H1 (cell line): ENCODE measurements around the gene EHD2. TPM values are rescaled to one million over a fixed set of nuclear protein-coding genes. Genes with fewer than 3 reads are reported as not detected.

Experiments used
- CTCF ChIA-PET: fragments of 300-600 bp; sonication (Branson Sonifier 250); formaldehyde crosslinking; loops from one replicate; lab custom pipeline; 2021; ENCODE audit not compliant: partially characterized antibody; lab: Charles Lee
- POLR2A ChIA-PET: fragments of 300-600 bp; sonication (Branson Sonifier 250); formaldehyde crosslinking; loops from one replicate; lab custom pipeline; 2021; ENCODE audit warnings: inconsistent platforms; ENCODE audit not compliant: partially characterized antibody; lab: Charles Lee
- DNase-seq, 2 experiments: peaks; one replicate each; pipeline versions ENCODE4 v3.0.0 to v3.0.0-alpha.2; 2010 to 2022; ENCODE audit warnings: low spot score in 2 of 2, low read depth in 1 of 2, mixed read lengths in 1 of 2
- FAIRE-seq: peaks from 2 replicates; lab custom pipeline; 2011; peaks lifted over from hg19 to GRCh38; lab: Jason Lieb, UNC
- H2AFZ ChIP-seq: 2 replicates; pipeline ENCODE4 v1.8.1; 2012; ENCODE audit warnings: low read length, inconsistent platforms
- H2AK5ac ChIP-seq: 2 replicates; pipeline ENCODE4 v1.6.1; 2013; ENCODE audit warnings: low read depth, low read length
- H2BK120ac ChIP-seq: replicated peaks from 2 replicates; pipeline ENCODE3; 2013; ENCODE audit warnings: low read depth, low read length, inconsistent platforms
- H2BK12ac ChIP-seq: 2 replicates; pipeline ENCODE4 v1.6.1; 2013; ENCODE audit warnings: low read depth, low read length
- H2BK15ac ChIP-seq: 2 replicates; pipeline ENCODE4 v1.6.1; 2013; ENCODE audit warnings: low read length
- H2BK20ac ChIP-seq: 2 replicates; pipeline ENCODE4 v1.6.1; 2013; ENCODE audit warnings: low read length
- H2BK5ac ChIP-seq: 2 replicates; pipeline ENCODE4 v1.6.1; 2013; ENCODE audit warnings: low read depth, low read length
- H3K14ac ChIP-seq: 2 replicates; pipeline ENCODE4 v1.6.1; 2013; ENCODE audit warnings: inconsistent platforms; ENCODE audit not compliant: insufficient read length
- H3K18ac ChIP-seq: 2 replicates; pipeline ENCODE4 v1.6.1; 2013; ENCODE audit warnings: low read length; ENCODE audit errors: extremely low read depth
- H3K23ac ChIP-seq: 2 replicates; pipeline ENCODE4 v1.6.1; 2013; ENCODE audit warnings: inconsistent platforms; ENCODE audit not compliant: insufficient read length
- H3K23me2 ChIP-seq: 2 replicates; pipeline ENCODE4 v1.6.1; 2013; ENCODE audit warnings: low read depth, low read length
- H3K27ac ChIP-seq: 2 replicates; pipeline ENCODE4 v1.6.1; 2011; ENCODE audit warnings: low read depth, low read length, inconsistent platforms
- H3K27me3 ChIP-seq, 4 experiments: replicated peaks in 1 of 4; 1 replicate in 1 of 4; 2 replicates in 3 of 4; pipeline versions ENCODE4 v1.6.1 to v1.8.1; 2011 to 2013; ENCODE audit warnings: low read length in 3 of 4, mild to moderate bottlenecking in 3 of 4, inconsistent platforms in 2 of 4, mixed read lengths in 2 of 4, moderate library complexity in 1 of 4; ENCODE audit not compliant: control insufficient read depth in 3 of 4, insufficient read depth in 3 of 4; ENCODE audit errors: extremely low read depth in 1 of 4
- H3K36me3 ChIP-seq, 4 experiments: 2 replicates each; pipeline versions ENCODE4 v1.6.1 to v1.8.1; 2011 to 2013; ENCODE audit warnings: mild to moderate bottlenecking in 4 of 4, low read length in 3 of 4, moderate library complexity in 2 of 4, control low read depth in 1 of 4, inconsistent platforms in 1 of 4; ENCODE audit not compliant: insufficient read depth in 4 of 4, control insufficient read depth in 2 of 4
- H3K4ac ChIP-seq: replicated peaks from 2 replicates; pipeline ENCODE3; 2013; ENCODE audit warnings: low read length, low read depth, mixed read lengths, inconsistent platforms; ENCODE audit not compliant: insufficient read length
- H3K4me1 ChIP-seq, 4 experiments: replicated peaks in 1 of 4; 1 replicate in 1 of 4; 2 replicates in 3 of 4; pipeline versions ENCODE4 v1.6.1 to v1.8.1; 2011 to 2013; ENCODE audit warnings: low read length in 3 of 4, inconsistent platforms in 2 of 4, mixed read lengths in 1 of 4; ENCODE audit not compliant: insufficient read depth in 4 of 4, control insufficient read depth in 3 of 4
- H3K4me2 ChIP-seq, 2 experiments: 2 replicates each; pipeline versions ENCODE4 v1.6.1 to v1.8.1; 2011 to 2013; ENCODE audit warnings: low read depth in 2 of 2, low read length in 2 of 2, control low read depth in 1 of 2, inconsistent platforms in 1 of 2, mild to moderate bottlenecking in 1 of 2; ENCODE audit not compliant: insufficient read depth in 1 of 2
- H3K4me3 ChIP-seq, 4 experiments: fragments of 200-600, 300-600 bp in 1 of 4; sonication (generic), shearing (Covaris generic), sonication (Bioruptor Twin) in 1 of 4; 2 replicates each; pipeline versions ENCODE4 v1.5.1 to v1.8.1; 2011 to 2016; ENCODE audit warnings: low read length in 4 of 4, low read depth in 3 of 4, control low read depth in 2 of 4, inconsistent platforms in 2 of 4, mild to moderate bottlenecking in 2 of 4, mixed read lengths in 1 of 4, moderate library complexity in 1 of 4; ENCODE audit not compliant: insufficient read depth in 2 of 4; ENCODE audit errors: extremely low read depth in 1 of 4
- H3K56ac ChIP-seq: replicated peaks from 2 replicates; pipeline ENCODE3; 2013; ENCODE audit warnings: low read depth, mild to moderate bottlenecking, mixed read lengths, low read length, inconsistent platforms; ENCODE audit not compliant: insufficient read length
- H3K79me1 ChIP-seq: 2 replicates; pipeline ENCODE4 v1.6.1; 2013; ENCODE audit warnings: low read depth, low read length, control low read depth
- H3K79me2 ChIP-seq, 2 experiments: 2 replicates each; pipeline versions ENCODE4 v1.6.1 to v1.8.1; 2012 to 2013; ENCODE audit warnings: low read length in 2 of 2, mild to moderate bottlenecking in 2 of 2, inconsistent platforms in 1 of 2; ENCODE audit not compliant: insufficient read depth in 2 of 2, control insufficient read depth in 1 of 2
- H3K9ac ChIP-seq, 4 experiments: replicated peaks in 1 of 4; 1 replicate in 1 of 4; 2 replicates in 3 of 4; pipeline versions ENCODE4 v1.6.1 to v1.8.1; 2011 to 2013; ENCODE audit warnings: low read depth in 3 of 4, low read length in 3 of 4, control low read depth in 2 of 4, mild to moderate bottlenecking in 2 of 4, moderate library complexity in 2 of 4, inconsistent platforms in 1 of 4; ENCODE audit errors: extremely low read depth in 1 of 4
- H3K9me3 ChIP-seq, 2 experiments: 2 replicates each; pipeline versions ENCODE4 v1.6.1 to v1.8.1; 2012 to 2013; ENCODE audit warnings: mild to moderate bottlenecking in 2 of 2, moderate library complexity in 2 of 2, control low read depth in 1 of 2, inconsistent platforms in 1 of 2, low read depth in 1 of 2, low read length in 1 of 2, mixed read lengths in 1 of 2; ENCODE audit not compliant: insufficient read depth in 2 of 2
- H4K20me1 ChIP-seq, 2 experiments: replicated peaks in 1 of 2; 2 replicates each; pipeline versions ENCODE3 to v1.8.1; 2011 to 2013; ENCODE audit warnings: inconsistent platforms in 2 of 2, low read length in 2 of 2, mild to moderate bottlenecking in 1 of 2; ENCODE audit not compliant: insufficient read depth in 2 of 2, control insufficient read depth in 1 of 2
- H4K5ac ChIP-seq: 2 replicates; pipeline ENCODE4 v1.6.1; 2013; ENCODE audit warnings: low read length, low read depth, mixed read lengths, inconsistent platforms; ENCODE audit not compliant: insufficient read length
- H4K8ac ChIP-seq: 2 replicates; pipeline ENCODE4 v1.8.0; 2013; ENCODE audit warnings: mild to moderate bottlenecking, moderate library complexity, low read length, inconsistent platforms; ENCODE audit not compliant: insufficient read depth; ENCODE audit errors: extremely low read depth
- H4K91ac ChIP-seq: replicated peaks from 2 replicates; pipeline ENCODE3; 2013; ENCODE audit warnings: low read length, mixed read lengths, inconsistent platforms; ENCODE audit not compliant: insufficient read length
- BACH1 ChIP-seq: IDR thresholded peaks from 2 replicates; pipeline ENCODE4 v1.6.1; 2012; ENCODE audit warnings: low read length, improper control_type of control experiment
- CHD1 ChIP-seq: IDR thresholded peaks from 2 replicates; pipeline ENCODE4 v1.6.1; 2012; ENCODE audit warnings: low read depth, low read length, improper control_type of control experiment
- GABPA ChIP-seq: IDR thresholded peaks from 2 replicates; pipeline ENCODE4 v1.6.1; 2011; ENCODE audit warnings: mild to moderate bottlenecking, low read length, moderate library complexity, borderline replicate concordance; ENCODE audit not compliant: insufficient read depth
- HDAC2 ChIP-seq, 2 experiments: fragments of 300-600 bp in 1 of 2; sonication (generic) in 1 of 2; IDR thresholded peaks; 2 replicates each; pipeline ENCODE4 v1.6.1; 2011 to 2012; ENCODE audit warnings: low read depth in 2 of 2, low read length in 2 of 2, mild to moderate bottlenecking in 2 of 2, moderate library complexity in 2 of 2, borderline replicate concordance in 1 of 2, inconsistent platforms in 1 of 2
- KDM1A ChIP-seq: fragments of 200-600, 300-600 bp; sonication (generic); IDR thresholded peaks from 2 replicates; pipeline ENCODE4 v1.7.1; 2016; ENCODE audit warnings: mild to moderate bottlenecking, low read length, borderline replicate concordance
- KDM4A ChIP-seq: IDR thresholded peaks from one replicate; pipeline ENCODE4 v1.7.1; 2012; ENCODE audit warnings: low read depth, mild to moderate bottlenecking, moderate library complexity, low read length, inconsistent platforms; ENCODE audit not compliant: severe bottlenecking
- SAP30 ChIP-seq: fragments of 300-600 bp; sonication (generic); IDR thresholded peaks from 2 replicates; pipeline ENCODE4 v1.7.1; 2012; ENCODE audit warnings: low read length, moderate library complexity, mild to moderate bottlenecking, inconsistent platforms; ENCODE audit not compliant: insufficient read depth, insufficient replicate concordance
- SIN3A ChIP-seq, 2 experiments: IDR thresholded peaks in 1 of 2; conservative IDR thresholded peaks in 1 of 2; 2 replicates each; pipeline ENCODE4 v1.6.1; 2011 to 2012; ENCODE audit warnings: low read length in 2 of 2, improper control_type of control experiment in 1 of 2, low read depth in 1 of 2, mild to moderate bottlenecking in 1 of 2
- SP1 ChIP-seq: IDR thresholded peaks from 2 replicates; pipeline ENCODE4 v1.6.1; 2011; ENCODE audit warnings: low read depth, low read length
- TAF1 ChIP-seq: IDR thresholded peaks from 2 replicates; pipeline ENCODE4 v1.6.1; 2011; ENCODE audit warnings: mild to moderate bottlenecking, low read depth, low read length
- WGBS, 2 experiments: shearing (Covaris generic) in 1 of 2; methylation state at CpG; one replicate each; pipeline versions ENCODE4 v1.1.6 to v1.1.7; 2013 to 2015; ENCODE audit warnings: low lambda C conversion rate in 2 of 2, mixed read lengths in 2 of 2, inconsistent platforms in 1 of 2, low coverage in 1 of 2, missing lambda C conversion rate in 1 of 2; ENCODE audit not compliant: insufficient replicate concordance in 2 of 2, insufficient coverage in 1 of 2, insufficient read length in 1 of 2; ENCODE audit errors: extremely low coverage in 1 of 2, missing lambda C conversion rate in 1 of 2; 5-methylcytosine and 5-hydroxymethylcytosine counted together
- polyA plus RNA-seq, 7 experiments: library from polyadenylated mRNA; depleted of rRNA in 3 of 7; stranded (reverse) in 5 of 7; unstranded in 2 of 7; fragments of >200 nt in 5 of 7; fragments of 200-250 nt in 2 of 7; gene quantifications; 1 replicate in 5 of 7; 2 replicates in 1 of 7; 4 replicates in 1 of 7; pipeline versions ENCODE4 v1.2.1 to v1.2.3, GENCODE V29; 2011 to 2013; ENCODE audit warnings: missing spikeins in 2 of 7, mixed read lengths in 2 of 7
- total RNA-seq: library from RNA; stranded (reverse); fragmentation: NEBNext Ultra II Directional; extraction: Animal tissue kit (Norgen Biotek cat#: 25700); gene quantifications from 2 replicates; pipeline ENCODE4 v1.2.1, GENCODE V29; 2021

Gene EHD2
- total and polyA plus RNA-seq, 2 of the 8 experiments (the other 6 are each of a cell fraction or from before 2014, with no cell fraction given): 4.5 to 14.3 TPM

DNA sequence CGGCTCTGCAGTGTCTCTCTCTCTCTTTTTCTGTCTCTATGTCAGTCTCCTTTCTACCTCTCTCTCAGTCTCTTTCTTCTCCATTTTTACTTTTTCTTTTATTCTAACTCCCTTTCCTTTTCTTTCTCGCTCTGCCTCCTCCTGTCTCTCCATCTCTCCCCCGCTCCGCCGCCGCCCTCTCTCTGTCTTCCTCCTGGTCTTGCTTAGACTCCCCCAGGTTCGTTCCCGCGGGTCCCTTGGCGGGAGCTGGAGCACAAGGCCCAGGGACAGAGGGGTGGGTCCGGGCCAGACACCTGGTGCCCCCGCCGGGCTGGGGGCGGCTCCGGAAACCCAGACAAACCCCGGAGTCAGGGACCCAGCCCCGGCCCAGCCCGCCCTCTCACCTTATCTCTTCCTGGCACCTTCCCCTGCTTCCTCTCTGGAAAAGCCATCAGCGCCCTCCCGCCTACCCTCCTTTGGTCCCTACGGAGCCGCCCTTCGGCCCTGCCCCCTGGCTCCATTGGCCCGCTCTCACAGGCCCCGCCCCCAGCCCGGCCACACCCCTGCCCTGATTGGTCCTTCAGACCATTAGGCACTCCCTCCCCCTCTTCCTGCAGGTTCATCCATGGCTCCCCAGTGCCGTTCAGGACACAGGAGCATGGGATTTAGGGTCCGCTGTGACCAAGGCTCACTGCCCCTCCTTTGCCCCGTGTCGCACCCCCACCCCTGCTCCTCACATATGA lies 16.7 kb downstream of the EHD2 start:
- peak overlapping the region in 2 of 4 experiments; percentile 35 to 54; a peak in 2 of 7 replicates for H3K9ac ChIP-seq
- DNase-seq (peak in 1 of 2 experiments; percentile 96), FAIRE-seq (no peak)
- H3K79me2 ChIP-seq: no peaks in the 10 kb centered on the region
- no peaks in the 10 kb centered on the region for H4K20me1 ChIP-seq
- H2BK5ac ChIP-seq: no peak overlapping the region
- H3K4me3 ChIP-seq: peak overlapping the region; percentile 41 to 73 (median 62)
- H4K91ac ChIP-seq: peak overlapping the region; percentile 70
- WGBS, 2 experiments: 17% methylated on average over 17 of the region's 30 CpGs; no CpG with 5 or more reads in 1 of the 2 experiments
- CTCF ChIA-PET: interaction anchor here (15.9 kb wide), 1 partner anchor 15 kb away, joined by 143 read pairs; the partner anchor contains the start of gene EHD2
- H4K5ac ChIP-seq: no peak overlapping the region
- no peak overlapping the region for H3K4ac ChIP-seq
- H3K4me1 ChIP-seq: peaks cover 0 to 9% (median 5%) of the 10 kb centered on the region in 4 experiments; a peak in 2 of 7 replicates
- H3K23me2 ChIP-seq: peaks cover 5% of the 10 kb centered on the region; the same call in 1 of the 2 replicates
- H2BK20ac ChIP-seq: no peak overlapping the region
- peak overlapping the region; percentile 74 to 97 for H3K4me2 ChIP-seq
- H3K36me3 ChIP-seq: no peaks in the 10 kb centered on the region
- no peak overlapping the region for H2AK5ac ChIP-seq
- peak overlapping the region; percentile 76; the same call in 1 of the 2 replicates for H4K8ac ChIP-seq
- no peak overlapping the region for H3K18ac ChIP-seq
- H3K56ac ChIP-seq: no peak overlapping the region
- no peak overlapping the region for H2AFZ ChIP-seq
- POLR2A ChIA-PET: interaction anchor here (0.7 to 2.7 kb wide), 8 partner anchors 11 to 214 kb away, joined by 3 to 8 read pairs (median 4); partner anchors contain the start of genes EHD2 and NOP53
- peak overlapping the region; percentile 80; the same call in 1 of the 2 replicates for H2BK12ac ChIP-seq
- no peaks in the 10 kb centered on the region for H3K9me3 ChIP-seq
- no peak overlapping the region for H3K23ac ChIP-seq
- 0 out of 2 replicates have a peak overlapping the region, but pooled peaks have one; percentile 13 for H2BK15ac ChIP-seq
- no peak overlapping the region; the same call in 1 of the 2 replicates for H3K27ac ChIP-seq
- H3K27me3 ChIP-seq: no peaks in the 10 kb centered on the region
- no peaks in the 10 kb centered on the region; the same call in 1 of the 2 replicates for H3K79me1 ChIP-seq
- no peak overlapping the region for H3K14ac ChIP-seq
- no peak overlapping the region for H2BK120ac ChIP-seq
- TF ChIP-seq TAF1: peak; percentile 55; the same call in 1 of the 2 replicates
- TF ChIP-seq GABPA: 0 out of 2 replicates have a peak, but pooled peaks have one; percentile 10
- no peak for TF ChIP-seq BACH1
- TF ChIP-seq SP1: peak; percentile 78; the same call in 1 of the 2 replicates
- TF ChIP-seq SIN3A (conservative IDR thresholded peaks at IDR 0.05 in 1 of 2, IDR thresholded peaks at IDR 0.05 in 1 of 2; ENCODE audit: low read depth in 1 of 2, low read length in 2 of 2): 0 out of 4 replicates have a peak, but pooled peaks of 1 of the 2 experiments have one; percentile 24
- TF ChIP-seq KDM4A: peak; percentile 25
- TF ChIP-seq SAP30: peak; percentile 64
- TF ChIP-seq HDAC2 (IDR thresholded peaks at IDR 0.05; ENCODE audit: borderline replicate concordance in 1 of 2, low read depth in 2 of 2, low read length in 2 of 2): peak in 1 of 2 experiments; percentile 95; a peak in 2 of 4 replicates
- no peak for TF ChIP-seq CHD1
- TF ChIP-seq KDM1A: peak; percentile 100
